Stimulated activated CD4-positive, alpha-beta T cell treated with anti-CD3 and anti-CD28 coated beads, TNF-alpha, amount 100 ng/mL, for 48 hours (primary cell): ENCODE measurements around the gene PATE4.
A peak's percentile ranks its signal among the peaks of the same experiment; 100 is the strongest.

Experiments
- DNase-seq, 3 donors: peaks; one replicate each; pipeline ENCODE4 v3.0.0-alpha.2; 2020; ENCODE audit warnings: low read depth in 3 of 3

PATE4 gene

GRCh38 chr11:125887373-125888324 is 54.5 kb downstream of the PATE4 start, which contains the start of gene HYLS1:
Gene HYLS1, plus strand, starts transcription at chr11:125887668. Its CDS starts 11,701 bp downstream, at chr11:125899369.
- DNase-seq = peak; percentile 90 to 94 (median 94)
